A673 (cell line): Measurements from ENCODE around the gene CARD18. TPM values are rescaled to one million over a fixed set of nuclear protein-coding genes. Genes with fewer than 3 reads are reported as not detected.

Source experiments
- BruUV-seq: library from RNA; stranded (reverse); fragments of 400-500 nt; replicated peaks from 2 replicates; lab custom pipeline; 2021; lab: Mats Ljungman, UMichigan
- CTCF ChIA-PET: fragments of 300-600 bp; sonication (Branson Sonifier 250); formaldehyde crosslinking; loops from one replicate; lab custom pipeline; 2022; ENCODE audit warnings: antibody characterized with exemption; lab: Charles Lee
- POLR2A ChIA-PET: fragments of 300-600 bp; sonication (Branson Sonifier 250); formaldehyde crosslinking; loops from one replicate; lab custom pipeline; 2022; ENCODE audit warnings: antibody characterized with exemption; ENCODE audit not compliant: low non-redundant PET; lab: Charles Lee
- DNase-seq: peaks from one replicate; pipeline ENCODE4 v3.0.0-alpha.2; 2015; ENCODE audit warnings: low spot score
- H3K27ac ChIP-seq: fragments of 200-600 bp; sonication (generic); 2 replicates; pipeline ENCODE4 v1.5.1; 2016; ENCODE audit warnings: mixed run types, low read depth, mild to moderate bottlenecking, mixed read lengths, antibody characterized with exemption, low read length; ENCODE audit not compliant: poor library complexity, severe bottlenecking
- H3K27me3 ChIP-seq: fragments of 200-600 bp; sonication (generic); replicated peaks from 2 replicates; pipeline ENCODE4 v1.6.1; 2017; ENCODE audit warnings: mixed run types, low read depth, mild to moderate bottlenecking, mixed read lengths, antibody characterized with exemption, low read length; ENCODE audit not compliant: insufficient read depth, poor library complexity
- H3K36me3 ChIP-seq: fragments of 200-600 bp; sonication (generic); 2 replicates; pipeline ENCODE4 v1.6.1; 2016; ENCODE audit warnings: mixed run types, mild to moderate bottlenecking, mixed read lengths, antibody characterized with exemption, low read length; ENCODE audit not compliant: insufficient read depth, poor library complexity, severe bottlenecking
- H3K4me1 ChIP-seq: fragments of 200-600 bp; sonication (generic); 2 replicates; pipeline ENCODE4 v1.6.1; 2017; ENCODE audit warnings: mixed run types, mild to moderate bottlenecking, mixed read lengths, antibody characterized with exemption, low read length; ENCODE audit not compliant: insufficient read depth, poor library complexity, severe bottlenecking
- H3K4me3 ChIP-seq: fragments of 200-600 bp; sonication (generic); 2 replicates; pipeline ENCODE4 v1.5.1; 2016; ENCODE audit warnings: low read depth, mixed run types, mild to moderate bottlenecking, mixed read lengths, low read length; ENCODE audit not compliant: poor library complexity, severe bottlenecking
- H3K9me3 ChIP-seq: fragments of 200-600 bp; sonication (generic); 2 replicates; pipeline ENCODE4 v1.6.1; 2016; ENCODE audit warnings: mixed run types, low read depth, mild to moderate bottlenecking, mixed read lengths, antibody characterized with exemption, low read length; ENCODE audit not compliant: poor library complexity, severe bottlenecking
- CTCF ChIP-seq: fragments of 300-800, 200-600 bp; sonication (generic); conservative IDR thresholded peaks from 2 replicates; pipeline ENCODE4 v1.5.1; 2017; ENCODE audit warnings: low read depth, mild to moderate bottlenecking, antibody characterized with exemption, low read length, moderate library complexity, mixed read lengths
- EZH2 ChIP-seq: fragments of 200-600 bp; sonication (generic); IDR thresholded peaks from 2 replicates; pipeline ENCODE4 v1.6.1; 2017; ENCODE audit warnings: borderline replicate concordance, low read depth, mild to moderate bottlenecking, mixed read lengths, antibody characterized with exemption, low read length; ENCODE audit not compliant: poor library complexity, severe bottlenecking
- intact Hi-C: fragments of 100-400 bp; cut with micrococcal nuclease; formaldehyde crosslinking; loops from one replicate; pipeline ENCODE4 v1.10.0; 2022; ENCODE audit not compliant: unreplicated experiment
- total RNA-seq: library from RNA; stranded (reverse); gene quantifications from 2 replicates; pipeline ENCODE4 v1.2.3, GENCODE V29; 2021

Gene CARD18
- total RNA-seq, 1 experiment from 2014 or later = not detected

GRCh38 chr11:105092256-105093239 lies 47.0 kb downstream of the CARD18 start:
- DNase-seq = no peak
- Histone ChIP-seq H3K4me3 (no peak overlapping the region), H3K27me3 (no peaks in the 10 kb centered on the region), H3K27ac (no peak overlapping the region), H3K36me3 (no peaks in the 10 kb centered on the region), H3K4me1 (no peaks in the 10 kb centered on the region), H3K9me3 (no peaks in the 10 kb centered on the region)
- BruUV-seq = no TSS peak
- intact Hi-C loops = no loop called here
- POLR2A ChIA-PET = no interaction called here
- no peak for TF ChIP-seq CTCF
- no peak for TF ChIP-seq EZH2
- CTCF ChIA-PET = no interaction called here

Other genes starting within 250 kb of the CARD18 start
- not detected in 2 replicates for gene CASP12, start 241.3 kb downstream of the CARD18 start, total RNA-seq
- gene CASP4, start 171.2 kb downstream of the CARD18 start, total RNA-seq = 71.3 and 92.7 TPM in 2 replicates
- not detected in 2 replicates for gene CASP5, start 116.6 kb downstream of the CARD18 start, total RNA-seq
- 8.5 and 9.3 TPM in 2 replicates for gene CASP1, start 104.6 kb downstream of the CARD18 start, total RNA-seq
- gene CARD16, start 94.4 kb downstream of the CARD18 start, total RNA-seq = 5.3 and 8.0 TPM in 2 replicates